Subcutaneous adipose tissue (tissue), 4 donors: ENCODE data around the gene RETREG3. TPM values are rescaled to one million over a fixed set of nuclear protein-coding genes. Genes with fewer than 3 reads are reported as not detected.

Experiments
- total RNA-seq, 4 donors: library from RNA; depleted of rRNA; stranded (reverse); fragments of >200 nt; gene quantifications; one replicate each; pipeline ENCODE4 v1.1.0, GENCODE V29; 2016
- TF ChIP-seq, protein P1 (sequence below): fragments of 450-650 bp; IDR thresholded peaks from one replicate; pipeline ENCODE4 v1.5.1; 2016; ENCODE audit warnings: low read depth, mild to moderate bottlenecking, control low read depth, antibody characterized with exemption, moderate library complexity

The RETREG3 gene
- total RNA-seq, 4 donors from 2014 or later = 36.4 to 62.0 (median 57.4) TPM

DNA sequence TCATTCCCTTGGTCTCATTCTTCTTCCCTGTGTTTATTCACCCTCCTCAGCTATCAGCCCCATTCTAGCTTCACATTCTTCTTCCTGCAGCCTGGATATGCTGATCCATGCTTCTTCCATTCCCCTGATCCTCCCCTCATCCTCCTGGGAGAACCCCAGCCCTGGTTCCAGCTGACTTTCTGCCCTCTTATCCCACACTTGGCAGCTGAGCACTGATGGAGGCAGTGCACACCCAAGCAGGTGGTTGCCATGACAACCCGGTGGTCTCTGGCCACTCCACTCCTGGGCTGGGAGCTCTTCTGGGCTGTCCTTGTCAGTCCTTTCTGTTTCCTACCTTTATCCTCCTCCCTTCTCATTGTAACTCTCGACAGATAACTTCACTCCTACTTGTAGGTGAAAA, 33.2 kb upstream of the RETREG3 start:
- TF ChIP-seq, protein P1, sequence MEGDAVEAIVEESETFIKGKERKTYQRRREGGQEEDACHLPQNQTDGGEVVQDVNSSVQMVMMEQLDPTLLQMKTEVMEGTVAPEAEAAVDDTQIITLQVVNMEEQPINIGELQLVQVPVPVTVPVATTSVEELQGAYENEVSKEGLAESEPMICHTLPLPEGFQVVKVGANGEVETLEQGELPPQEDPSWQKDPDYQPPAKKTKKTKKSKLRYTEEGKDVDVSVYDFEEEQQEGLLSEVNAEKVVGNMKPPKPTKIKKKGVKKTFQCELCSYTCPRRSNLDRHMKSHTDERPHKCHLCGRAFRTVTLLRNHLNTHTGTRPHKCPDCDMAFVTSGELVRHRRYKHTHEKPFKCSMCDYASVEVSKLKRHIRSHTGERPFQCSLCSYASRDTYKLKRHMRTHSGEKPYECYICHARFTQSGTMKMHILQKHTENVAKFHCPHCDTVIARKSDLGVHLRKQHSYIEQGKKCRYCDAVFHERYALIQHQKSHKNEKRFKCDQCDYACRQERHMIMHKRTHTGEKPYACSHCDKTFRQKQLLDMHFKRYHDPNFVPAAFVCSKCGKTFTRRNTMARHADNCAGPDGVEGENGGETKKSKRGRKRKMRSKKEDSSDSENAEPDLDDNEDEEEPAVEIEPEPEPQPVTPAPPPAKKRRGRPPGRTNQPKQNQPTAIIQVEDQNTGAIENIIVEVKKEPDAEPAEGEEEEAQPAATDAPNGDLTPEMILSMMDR = no peak

DNA sequence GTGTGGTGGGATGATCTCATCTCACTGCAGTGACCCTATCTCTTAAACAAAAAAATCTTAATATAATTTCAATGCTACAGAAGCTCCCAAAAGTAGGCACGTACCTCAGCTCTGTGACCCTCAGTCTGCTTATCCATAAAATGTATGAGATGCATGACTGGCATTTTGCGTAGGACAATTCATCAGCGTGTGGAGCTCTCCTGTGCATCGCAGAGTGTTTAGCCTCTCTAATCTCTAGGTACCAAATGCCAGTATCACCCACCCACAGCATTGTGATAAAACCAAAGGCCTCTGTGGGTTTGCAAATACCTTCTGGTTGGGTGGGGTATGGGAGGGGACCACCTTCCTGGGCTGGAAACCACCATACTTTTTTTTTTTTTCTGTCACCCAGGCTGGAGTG, 30.9 kb upstream of the RETREG3 start:
- TF ChIP-seq, protein P1 = no peak

DNA sequence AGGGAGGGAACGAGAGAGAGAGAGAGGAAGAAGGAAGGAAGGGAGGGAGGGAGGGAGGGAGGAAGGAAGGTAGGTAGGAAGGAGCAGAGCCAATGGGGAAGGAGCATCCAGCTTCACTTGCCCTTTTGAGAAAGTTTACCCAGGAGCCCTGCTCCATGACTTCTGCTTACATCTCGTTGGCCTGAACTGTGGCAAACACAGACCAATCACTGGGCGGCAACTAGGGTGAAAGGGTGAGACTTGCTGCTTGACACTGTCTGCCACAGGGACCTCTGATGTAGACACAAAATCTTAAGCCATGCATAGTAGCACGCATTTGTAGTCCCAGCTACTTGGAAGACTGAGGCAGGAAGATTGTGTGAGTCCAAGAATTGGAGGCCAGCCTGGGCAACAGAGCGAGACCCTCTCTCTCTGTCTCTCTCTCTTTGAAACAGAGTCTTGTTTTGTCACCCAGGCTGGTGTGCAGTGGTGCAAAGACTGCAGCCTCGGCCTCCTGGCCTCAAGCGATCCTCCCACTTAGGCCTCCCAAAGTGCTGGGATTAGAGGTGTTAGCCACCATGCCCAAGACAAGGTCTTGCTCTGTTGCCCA, 30.4 kb upstream of the RETREG3 start:
- TF ChIP-seq, protein P1 = no peak

DNA sequence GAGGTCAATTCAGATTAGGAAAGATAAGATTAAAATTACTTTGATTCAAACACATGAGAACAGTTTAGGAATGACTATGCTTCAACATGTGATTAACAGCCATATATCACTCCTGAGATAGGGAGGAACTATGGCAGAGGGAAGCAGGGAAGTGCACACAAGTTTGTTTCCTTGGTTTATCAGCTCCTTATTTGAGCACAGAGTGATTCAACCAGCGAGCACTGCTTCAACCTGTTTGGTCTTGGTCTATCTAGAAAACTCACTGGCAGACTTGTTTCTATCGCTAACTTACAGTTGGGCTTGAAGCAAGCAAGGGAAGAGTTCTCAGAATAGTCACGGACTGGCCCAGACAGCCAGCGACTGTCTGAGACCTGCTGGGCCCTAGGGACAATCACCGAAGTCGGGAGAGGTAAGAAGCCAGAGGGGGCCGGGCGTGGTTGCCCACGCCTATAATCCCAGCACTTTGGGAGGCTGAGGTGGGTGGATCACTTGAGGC, 23.8 kb upstream of the RETREG3 start:
- TF ChIP-seq, protein P1 = no peak

DNA sequence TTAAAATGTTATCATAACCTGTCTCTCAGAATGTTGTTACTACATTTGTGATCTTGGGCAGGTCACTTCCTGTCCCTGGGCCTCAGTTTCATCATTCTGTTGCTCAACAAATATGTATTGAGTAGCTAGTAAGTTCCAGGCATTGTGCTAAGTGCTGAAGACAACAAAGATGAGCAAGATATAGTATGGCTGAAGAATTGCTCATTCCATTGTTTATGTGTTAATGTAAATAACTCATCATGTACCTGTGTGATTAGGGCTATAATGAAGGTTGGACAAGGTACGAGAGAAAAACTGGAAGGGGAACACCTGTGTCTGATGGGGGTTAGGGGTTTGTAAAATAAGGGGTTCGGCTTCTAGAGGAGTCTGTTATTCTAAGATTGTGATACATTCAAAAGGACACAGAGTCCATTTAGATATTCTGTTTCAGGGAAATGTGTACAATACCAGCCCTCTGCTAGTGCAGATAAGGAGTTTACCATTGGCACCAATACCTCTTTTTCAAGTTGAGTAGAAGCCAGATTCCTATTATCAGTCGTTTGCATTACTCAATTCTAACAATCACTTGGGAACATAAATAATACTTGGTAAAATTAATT, 20.3 kb upstream of the RETREG3 start:
- TF ChIP-seq, protein P1 = no peak

DNA sequence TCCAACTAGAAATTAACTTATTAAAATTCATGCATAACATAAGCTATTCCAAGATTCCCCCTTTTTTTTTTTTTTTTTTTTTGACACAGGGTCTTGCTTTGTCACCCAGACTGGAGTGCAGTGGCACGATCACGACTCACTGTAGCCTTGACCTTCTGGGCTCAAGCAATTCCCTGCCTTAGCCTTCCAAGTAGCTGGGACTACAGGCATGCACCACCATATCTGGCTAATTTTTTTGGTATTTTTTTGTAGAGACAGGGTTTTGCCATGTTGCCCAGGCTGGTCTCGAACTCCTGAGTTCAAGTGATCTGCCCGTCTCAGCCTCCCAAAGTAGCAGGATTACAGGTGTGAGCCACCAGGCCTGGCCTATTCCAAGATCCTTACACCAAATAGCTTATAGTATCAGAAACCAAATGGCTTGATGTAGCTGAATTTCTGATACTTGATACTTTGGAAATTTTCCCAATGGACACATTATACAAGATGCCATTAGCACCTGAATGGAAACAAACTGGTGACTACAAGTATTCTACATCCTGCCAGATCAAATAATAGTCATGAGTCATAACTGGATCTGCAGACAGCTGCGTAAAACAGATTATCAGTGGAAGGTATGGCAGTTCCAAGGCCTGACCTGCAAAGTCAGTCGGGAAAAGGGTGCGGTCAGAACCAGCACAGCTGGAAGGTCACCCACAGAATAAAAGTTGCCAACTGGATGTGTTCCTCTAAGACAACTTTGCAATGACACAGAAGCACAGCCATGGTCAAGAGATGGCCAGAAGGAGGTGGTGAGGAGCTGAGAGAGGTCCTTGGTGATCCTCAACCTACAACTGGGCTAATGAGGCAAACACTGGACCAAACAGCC, 14.8 kb upstream of the RETREG3 start:
- TF ChIP-seq, protein P1 = no peak

DNA sequence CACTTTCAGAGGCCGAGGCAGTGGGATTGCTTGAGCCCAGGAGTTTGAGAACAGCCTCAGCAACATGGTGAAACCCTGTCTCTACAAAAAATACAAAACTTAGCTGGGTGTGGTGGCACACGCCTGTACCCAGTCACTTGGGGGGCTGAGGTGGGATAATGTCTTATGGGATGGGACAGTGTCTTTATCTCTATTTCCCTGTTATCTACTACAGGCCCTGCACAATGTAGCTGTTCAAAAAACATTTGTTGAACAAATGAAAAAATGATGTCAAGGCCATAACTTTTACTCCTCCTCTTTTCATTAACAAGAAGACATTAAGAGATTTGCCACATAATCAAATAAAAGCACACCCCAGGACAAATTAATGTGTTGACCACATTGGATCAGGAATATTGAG, 14.1 kb upstream of the RETREG3 start:
- TF ChIP-seq, protein P1 = no peak
